GM19395 (cell line): ENCODE measurements around the gene RAPGEF4.

Source experiments
- ATAC-seq: cut with Tn5 transposase; IDR thresholded peaks from one replicate; pipeline ENCODE4 v1.9.1; 2021; ENCODE audit warnings: mild to moderate bottlenecking, moderate library complexity; ENCODE audit not compliant: unreplicated experiment

RAPGEF4 gene

DNA sequence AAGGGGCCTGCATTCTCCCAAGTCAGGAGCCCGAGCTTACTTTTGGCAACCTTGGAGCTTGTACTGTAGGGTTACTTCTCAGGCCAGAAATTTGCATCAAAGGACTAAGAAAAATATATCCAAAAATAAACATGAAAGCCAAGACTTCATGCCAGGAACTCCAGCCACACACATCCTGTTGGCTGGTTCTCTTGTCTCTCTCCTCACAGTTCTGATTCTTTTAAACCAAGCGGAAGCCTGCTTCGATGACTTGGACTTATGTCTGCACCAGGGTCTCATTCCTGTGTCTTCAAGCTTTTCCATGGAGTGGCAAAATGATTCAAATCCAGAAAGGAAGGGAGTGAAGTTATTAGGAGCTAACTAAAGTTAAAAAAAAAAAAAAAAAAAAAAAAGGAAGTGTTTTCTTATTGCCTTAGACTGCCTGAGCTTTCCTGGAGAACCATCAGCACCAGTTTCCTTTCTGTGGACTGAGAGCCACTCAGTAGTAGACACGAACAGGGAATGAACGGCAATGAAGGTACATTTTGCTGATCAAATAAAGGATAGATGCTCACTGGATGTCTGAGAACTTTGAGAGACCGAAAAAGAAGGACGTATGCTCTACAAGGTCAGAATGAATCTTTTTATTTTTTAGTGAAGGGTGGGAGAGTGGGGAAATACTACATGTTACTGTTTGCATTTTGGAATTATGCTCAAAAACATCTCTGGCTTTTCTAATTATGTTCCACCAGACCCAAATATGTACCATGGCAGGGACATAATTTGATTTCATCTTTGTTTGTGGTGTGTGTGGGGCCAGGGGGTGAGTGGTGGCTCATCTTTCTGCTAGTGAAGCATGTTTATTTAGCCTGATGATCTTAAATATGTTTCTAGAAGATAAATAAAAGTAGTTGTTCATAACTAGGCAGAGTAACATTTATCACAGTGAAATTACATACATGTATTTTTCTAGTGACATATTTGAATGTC, 86.0 kb downstream of the RAPGEF4 start:
- no peak for ATAC-seq

DNA sequence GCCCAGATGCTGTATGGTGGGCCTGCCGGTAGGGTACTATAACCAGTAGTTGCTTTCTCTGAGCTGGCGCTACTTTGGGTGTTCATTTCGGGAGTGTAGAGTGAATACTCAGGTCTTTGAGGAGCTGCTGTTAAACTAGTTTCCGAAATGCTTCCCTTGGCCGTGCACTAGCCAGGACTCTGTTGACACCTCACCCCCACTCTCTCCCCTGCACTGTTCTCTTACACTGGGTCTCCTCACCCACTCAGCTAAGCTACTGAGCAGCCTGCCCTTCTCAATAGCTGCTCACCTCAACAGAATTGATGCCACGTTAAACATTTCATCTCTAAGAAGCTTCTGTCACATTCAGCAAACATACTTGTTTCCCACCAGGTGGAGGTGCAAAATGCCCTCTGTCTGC, 86.9 kb downstream of the RAPGEF4 start:
- ATAC-seq, result no peak

DNA sequence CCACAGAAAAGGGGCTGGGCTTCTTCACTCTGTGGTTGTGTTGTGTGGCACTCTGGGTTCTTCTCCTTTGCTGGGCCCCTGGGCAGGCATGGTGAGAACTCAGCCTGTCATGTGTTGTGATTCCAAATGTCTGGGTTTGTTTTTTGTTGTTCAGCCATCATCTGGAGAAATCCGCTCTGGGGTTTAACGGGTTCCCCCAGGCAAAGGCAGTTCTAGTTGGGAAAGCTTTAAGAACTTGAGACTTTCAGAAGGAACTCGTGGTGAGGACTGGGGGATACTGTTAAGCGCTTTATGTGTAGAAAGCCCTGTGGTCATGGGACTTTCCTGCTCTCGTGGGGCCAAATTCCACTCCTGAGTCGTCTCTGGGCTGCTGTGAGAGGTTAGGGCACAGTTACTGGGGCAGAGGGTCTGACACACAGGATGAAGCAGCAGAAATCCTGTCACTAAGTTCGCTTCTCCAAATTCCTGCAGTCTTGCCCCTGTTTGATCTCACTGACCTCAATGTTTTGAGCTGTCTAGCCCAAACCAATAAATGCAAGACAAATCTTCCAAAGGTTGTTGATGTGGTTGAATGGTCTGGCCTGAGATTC, 87.7 kb downstream of the RAPGEF4 start:
- no peak for ATAC-seq

DNA sequence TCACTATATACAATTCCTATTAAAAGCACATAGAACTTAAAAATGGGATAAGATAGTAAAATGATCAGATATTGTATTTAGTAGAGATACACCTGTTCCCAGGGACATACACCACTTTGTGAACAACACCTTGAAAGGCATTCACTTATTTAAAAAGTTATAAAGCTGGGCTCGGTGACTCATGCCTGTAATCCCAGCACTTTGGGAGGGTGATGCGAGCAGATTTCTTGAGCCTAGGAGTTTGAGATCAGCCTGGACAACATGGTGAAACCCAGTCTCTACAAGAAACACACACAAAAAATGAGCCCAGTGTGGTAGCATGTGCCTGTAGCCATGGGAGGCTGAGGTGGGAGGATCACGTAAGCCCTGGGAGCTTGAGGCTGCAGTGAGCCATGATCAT, 90.9 kb downstream of the RAPGEF4 start:
- ATAC-seq, result no peak

DNA sequence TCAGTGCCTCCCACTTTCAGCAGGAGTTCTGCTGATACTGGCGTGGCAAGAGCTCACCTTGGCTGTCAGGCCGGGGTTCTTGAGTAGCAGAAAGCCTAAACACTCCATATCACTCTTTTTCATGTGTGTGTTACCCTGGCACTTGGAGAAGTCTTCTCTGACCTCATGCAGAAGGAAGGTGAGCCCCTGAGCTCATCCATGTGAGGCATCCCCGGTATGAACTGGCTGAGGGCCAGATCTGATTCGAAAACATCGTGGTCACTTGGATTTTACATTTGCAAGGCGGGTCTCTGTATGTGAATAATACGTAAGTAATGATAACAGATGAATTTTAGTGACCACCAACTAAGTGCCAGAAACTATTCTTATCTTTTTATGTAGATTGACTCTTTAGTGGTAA, 93.6 kb downstream of the RAPGEF4 start:
- ATAC-seq, result no peak

DNA sequence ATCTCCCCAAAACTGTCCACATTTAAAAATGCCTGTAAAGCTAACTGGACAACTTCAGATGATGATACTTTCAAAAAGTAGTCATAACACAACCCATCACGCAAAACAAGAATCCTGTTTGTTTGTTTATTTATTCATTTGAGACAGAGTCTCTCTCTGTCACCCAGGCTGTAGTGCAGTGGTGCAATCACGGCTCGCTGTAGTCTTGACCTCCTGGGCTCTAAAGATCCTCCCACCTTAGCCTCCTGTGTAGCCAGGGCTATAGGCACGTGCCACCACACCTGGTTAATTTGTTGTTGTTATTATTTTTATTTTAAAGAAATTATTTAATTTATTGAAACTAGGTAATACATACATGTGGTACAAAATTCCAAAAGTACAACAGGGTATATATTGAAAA, 94.8 kb downstream of the RAPGEF4 start:
- no peak for ATAC-seq

DNA sequence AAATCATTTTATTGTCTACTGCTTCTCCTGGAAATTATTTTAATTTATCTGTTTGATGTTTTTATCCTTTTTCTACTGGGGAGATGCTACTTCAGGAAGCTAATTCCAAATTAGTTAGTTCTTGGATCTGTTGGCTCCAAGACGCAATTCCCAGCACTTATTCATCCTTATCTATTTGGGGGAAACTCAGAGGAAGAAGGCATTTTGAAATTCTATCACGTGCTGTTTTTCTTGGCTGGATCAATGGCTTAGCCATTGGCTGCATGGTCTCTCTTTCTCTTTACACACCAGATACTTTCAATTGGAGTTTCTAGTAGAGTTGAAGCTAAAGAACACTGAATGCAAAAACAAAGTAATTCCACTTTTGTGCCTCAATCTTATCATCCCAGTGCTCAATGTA, 98.3 kb downstream of the RAPGEF4 start:
- no peak for ATAC-seq

DNA sequence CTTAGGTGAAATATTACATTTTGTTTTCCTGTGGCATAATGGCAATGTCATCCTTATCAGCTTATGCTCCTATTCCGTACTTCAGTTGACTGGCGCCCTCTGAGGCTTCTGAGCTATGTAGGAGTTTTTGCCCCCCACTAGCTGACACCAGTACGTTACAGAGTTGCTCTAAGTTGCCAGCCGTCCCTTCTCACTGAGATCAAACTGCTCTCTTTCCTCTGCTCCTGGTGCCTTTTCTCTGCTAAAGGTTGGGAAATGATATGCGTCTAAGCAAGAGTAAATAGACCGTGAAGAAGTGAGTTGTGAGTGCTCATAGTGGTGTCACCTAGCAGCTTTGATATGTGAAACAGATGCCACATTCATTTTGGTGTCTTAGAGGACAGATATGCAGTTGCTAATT, 99.2 kb downstream of the RAPGEF4 start:
- ATAC-seq, result no peak

DNA sequence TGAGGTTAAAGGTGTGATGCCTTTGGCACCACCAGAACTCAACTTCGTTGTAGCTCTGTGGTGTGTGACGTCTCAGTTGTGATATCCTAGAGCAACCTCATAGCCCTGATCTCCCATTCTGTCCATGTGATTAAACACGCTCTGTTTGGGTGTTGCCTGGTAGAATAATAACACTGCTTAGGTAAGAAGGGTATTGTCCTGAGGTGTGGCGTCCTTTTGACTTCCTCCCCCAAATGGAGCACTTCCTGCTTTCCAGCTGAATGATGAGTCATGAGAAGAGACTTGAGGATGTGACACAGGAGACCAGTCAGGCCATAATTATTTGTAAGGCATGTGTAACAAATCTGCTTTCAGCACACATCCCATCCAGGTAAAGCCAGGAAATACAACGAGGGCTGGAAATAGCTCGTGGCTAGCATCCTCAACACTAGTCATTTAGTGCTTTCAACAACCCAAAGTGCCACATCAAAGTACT, 100.7 kb downstream of the RAPGEF4 start:
- ATAC-seq, result no peak

DNA sequence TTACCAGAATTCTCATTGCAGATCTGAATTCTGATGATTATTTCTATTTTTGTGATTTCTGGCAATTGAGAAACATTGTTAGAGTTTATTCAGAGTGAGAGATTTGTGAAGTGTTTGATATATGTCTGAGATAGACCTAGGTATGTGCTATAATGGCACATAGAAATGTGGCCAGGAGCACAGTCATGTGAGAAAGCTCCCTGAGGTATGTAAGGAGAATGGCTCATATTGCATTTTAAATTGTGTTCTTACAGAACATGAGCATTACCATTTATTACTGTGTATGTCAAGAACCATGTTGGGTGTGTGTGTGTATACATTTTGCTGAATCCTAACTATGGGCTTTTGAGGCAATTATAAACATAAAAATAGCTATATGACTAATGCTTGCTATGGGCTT, 101.2 kb downstream of the RAPGEF4 start:
- ATAC-seq, result no peak

DNA sequence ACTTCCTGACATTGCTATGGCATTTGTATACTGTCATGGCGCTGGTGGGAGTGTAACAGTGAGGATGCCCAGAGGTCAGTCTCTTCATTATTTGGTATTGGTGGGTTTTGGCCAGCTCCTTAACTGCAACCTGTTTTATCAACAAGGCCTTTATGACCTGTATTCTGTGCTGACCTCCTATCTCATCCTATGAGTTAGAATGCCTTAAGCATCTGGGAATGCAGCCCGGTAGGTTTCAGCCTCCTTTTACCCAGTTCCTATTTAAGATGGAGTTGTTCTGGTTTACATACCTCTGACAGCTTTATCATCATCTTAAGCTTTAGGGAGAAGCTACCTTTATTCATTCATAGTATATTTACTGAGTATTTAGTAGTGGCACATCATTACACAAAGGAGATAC, 103.8 kb downstream of the RAPGEF4 start:
- no peak for ATAC-seq

DNA sequence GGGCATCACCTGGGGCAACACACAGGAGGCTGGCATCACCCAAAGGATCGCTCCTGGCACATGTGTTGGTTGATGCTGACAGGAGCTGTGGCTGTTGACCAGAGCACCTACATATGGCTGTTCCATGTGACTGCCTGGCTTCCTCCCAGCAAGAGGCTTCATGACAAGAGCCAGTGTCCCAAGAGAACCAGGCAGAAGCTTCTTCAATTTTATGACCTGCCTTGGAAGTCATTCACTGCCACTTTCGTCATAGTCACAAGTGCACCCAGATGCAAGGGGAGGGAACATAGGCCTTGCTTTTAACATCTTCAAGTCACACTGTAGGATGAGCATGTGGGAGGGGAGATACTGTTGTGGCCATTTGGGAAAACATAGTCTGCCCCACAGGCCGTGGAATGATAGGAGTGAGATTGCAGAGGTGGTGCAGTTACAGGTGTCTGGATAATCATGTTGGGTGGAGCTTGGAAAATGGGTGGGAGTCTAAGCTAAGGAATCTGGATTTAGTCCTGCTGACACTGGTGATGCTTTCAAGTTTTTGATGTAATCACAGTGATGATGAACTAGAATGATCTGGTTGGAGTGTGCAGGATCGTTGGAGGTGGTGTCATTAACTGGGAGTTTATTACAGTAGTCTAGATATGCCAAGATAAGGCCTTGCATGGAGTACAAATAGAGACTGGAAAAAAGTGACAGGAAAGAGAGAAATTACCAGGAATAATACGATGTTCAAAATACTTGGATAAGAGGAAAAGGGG, 107.0 kb downstream of the RAPGEF4 start:
- ATAC-seq, result no peak

DNA sequence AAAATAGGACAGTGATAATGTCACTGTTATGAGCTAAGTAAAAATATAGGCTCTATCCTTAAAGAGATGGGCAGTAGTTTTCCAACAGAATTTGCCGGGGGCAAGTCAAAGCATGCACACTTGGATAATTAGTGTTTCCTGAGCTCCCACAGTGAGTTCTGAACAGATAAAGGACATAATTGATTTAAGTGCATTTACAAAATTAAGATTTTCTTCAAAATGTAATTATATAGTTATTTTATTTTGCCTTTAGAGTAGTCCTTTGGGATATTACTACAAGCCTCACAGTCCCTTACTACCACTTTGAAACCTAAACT, 107.6 kb downstream of the RAPGEF4 start:
- no peak for ATAC-seq

DNA sequence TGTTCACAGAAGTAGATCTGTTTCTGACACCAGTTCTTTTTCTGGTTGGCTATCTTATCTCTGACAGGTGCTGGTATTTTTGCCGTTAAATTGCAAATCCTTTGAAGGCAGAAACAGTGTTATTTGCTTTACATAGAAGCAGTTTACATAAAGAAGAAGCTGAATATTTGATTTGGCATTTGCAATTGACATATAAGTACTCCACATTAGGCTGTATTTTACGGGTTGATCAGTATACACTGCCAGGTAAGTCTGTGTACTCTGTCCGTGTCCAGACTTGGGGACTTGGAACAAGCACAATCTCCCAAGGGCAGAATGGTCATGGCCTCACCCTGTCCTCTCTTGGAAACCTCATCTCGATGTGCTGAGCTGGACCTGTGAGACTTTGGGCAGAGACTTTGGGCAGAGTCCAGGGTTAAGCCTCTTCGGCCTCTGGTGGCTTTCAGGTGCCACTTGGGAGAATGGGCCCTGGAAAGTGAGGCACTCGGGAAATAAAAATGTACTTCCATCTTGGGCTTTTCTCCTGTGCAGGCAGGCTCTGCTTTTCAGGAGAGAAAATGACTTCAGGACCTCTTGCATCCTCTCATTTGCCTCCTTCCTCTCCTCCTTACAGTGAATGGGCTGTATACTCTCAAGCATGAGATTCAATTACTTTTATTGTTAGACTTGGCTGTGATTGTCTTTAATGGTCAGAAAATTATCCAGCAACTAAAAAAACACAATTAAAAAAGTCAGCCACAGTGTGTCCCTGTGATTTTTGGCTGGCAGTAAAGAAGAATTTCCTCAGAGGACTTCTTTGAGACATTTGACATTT, 108.5 kb downstream of the RAPGEF4 start:
- ATAC-seq, result no peak

DNA sequence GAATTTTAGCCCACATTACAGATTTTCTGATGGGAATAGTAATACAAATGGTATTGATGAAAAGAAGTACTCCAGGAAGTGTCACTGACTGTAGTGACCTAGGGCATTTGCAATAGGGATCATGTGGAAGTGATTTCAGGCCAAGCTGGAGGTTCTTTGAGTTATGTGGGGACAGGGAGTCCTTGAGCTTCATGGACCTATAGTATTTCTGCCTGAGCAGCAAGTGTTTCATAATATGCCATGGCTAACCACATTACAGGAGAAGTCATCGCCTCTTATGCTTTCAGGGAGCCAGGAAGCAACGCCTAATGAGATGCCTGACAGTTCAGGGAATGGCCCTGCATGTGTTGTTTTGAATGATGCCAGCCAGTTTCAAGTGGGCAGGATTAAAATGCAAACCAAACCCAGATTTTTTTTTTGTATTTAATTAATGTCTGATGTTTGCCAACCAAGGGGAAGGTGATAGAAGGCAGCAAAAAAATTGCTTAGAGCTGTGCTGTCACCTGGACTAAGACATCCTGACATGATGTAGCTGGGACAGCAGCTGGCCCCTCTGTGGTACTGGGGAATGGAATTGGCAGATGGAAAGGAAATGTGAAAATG, 109.5 kb downstream of the RAPGEF4 start:
- ATAC-seq, result no peak

DNA sequence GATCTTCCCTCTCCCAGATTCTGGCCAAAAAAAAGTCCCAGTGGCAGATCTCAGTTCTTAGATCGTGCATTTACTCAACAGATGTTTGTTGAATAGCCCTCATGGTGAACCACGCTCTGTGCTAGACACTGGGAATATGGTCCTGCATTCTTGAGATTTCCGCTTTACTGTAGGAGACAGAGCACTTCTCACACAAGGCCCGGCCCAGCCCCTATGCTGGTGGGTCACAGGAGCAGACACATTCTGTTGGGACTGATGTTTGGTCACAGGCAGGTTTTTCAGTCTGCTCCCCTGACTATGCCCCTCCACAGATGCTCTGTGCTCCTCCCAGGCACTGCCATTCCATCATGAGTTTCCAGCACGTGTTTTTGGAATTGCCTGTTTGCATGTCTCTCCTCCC, 110.9 kb downstream of the RAPGEF4 start:
- no peak for ATAC-seq

DNA sequence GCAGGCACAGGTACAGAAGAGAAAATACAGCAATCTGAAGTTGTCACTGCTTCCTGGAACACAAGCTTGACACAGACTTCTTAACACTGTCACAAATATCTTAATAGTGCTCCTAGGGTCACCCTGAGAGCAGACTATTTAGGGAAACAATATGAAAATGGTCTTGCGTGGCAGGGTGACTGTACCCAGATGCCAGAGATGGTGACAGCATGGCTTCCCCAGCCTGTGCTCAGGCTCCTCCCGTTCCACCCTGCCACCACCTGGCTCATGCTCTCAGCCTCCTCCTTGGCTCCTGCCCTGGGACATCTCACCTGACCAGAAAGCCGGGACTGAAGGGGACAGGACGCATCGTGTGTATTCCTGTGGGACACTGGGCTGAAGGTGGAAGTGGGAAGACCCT, 111.5 kb downstream of the RAPGEF4 start:
- no peak for ATAC-seq

DNA sequence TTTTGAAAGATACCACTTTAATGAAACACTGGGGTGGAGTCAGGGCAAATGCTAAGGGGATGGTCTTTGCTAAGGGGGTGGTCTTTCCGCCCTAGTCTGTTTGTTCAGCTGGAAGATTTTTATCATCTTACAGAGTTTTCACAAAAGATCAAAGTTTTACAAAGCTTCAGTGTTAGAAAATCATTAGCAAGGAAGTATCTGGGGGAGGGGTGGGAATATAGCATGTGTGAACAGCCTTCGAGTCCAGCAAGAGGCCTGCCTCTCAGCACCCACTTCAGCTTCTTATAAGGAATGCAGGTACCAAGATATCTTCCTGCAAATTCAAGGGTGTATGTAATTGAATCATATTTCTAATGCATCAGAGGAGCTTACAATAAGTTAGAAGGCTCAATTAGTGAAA, 112.9 kb downstream of the RAPGEF4 start:
- no peak for ATAC-seq

DNA sequence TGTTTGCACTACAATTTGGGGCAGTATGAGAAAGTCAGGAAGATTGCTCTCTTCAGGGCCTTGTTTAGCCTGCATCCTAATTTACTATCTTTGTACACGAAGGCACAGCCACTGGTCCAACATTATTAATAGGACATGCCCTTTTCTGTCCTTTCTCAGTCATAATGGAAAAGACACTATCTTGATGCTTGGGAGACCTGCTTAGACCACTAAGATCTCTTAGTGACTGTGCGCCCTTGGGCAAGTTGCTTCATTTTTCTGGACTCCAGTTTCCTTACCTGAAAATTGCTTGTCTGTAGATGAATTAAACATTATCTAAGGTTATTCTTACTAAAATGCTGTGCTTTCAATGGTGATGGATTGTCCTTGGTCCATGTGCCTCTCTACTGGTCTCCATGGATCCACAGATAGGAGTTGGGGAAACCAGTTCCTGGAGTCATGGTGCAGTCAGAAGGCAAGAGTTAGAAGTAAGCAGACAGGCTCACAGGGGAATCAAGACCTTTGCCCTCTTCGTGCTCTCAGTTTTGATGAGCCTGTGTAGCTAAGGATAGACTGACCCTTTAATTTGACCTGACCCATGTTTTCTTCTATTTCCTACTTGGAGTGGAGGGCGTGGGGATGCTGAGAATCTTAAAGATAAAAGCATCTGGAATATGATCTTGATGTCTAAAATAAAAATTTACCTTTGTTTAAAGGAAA, 114.0 kb downstream of the RAPGEF4 start:
- ATAC-seq, result no peak

DNA sequence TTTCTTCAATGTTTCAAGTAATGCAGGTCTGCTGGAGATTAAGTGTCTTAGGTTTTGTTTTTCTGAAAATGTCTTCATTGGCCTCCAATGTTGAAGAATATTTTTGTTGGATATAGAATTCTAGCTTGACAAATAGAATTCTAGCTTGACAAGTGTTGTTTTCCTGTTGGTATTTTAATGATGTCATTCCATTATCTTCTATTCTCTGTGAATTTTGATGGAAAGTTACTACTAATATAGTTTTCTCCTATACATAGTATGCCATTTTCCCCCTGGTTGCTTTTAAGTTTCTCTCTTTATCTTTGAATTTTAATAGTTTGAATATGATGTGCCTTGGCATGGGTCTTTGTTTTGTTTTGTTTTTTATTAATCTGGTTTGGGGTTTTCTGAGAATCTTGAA, 119.9 kb downstream of the RAPGEF4 start:
- no peak for ATAC-seq
